K562 (cell line): ENCODE measurements around the gene ANTKMT.

Experiments used
- BRCA1 ChIP-seq, 2 experiments: fragments of 450-650 bp in 1 of 2; sonication (generic) in 1 of 2; formaldehyde crosslinking in 1 of 2; IDR thresholded peaks; 2 replicates each; pipeline versions ENCODE4 v1.5.0 to v1.6.1; 2017 to 2020; ENCODE audit warnings: mild to moderate bottlenecking in 1 of 2, missing genetic modification reagents in 1 of 2
- CEBPB ChIP-seq: fragments of 450-650 bp; IDR thresholded peaks from 2 replicates; pipeline ENCODE4 v1.6.1; 2016; ENCODE audit warnings: missing genetic modification characterization, missing compliant biosample characterization
- L3MBTL2 ChIP-seq: fragments of 450-650 bp; IDR thresholded peaks from 2 replicates; pipeline ENCODE4 v1.6.1; 2016; ENCODE audit warnings: mild to moderate bottlenecking, moderate library complexity
- NFYB ChIP-seq: IDR thresholded peaks from 2 replicates; pipeline ENCODE4 v1.6.1; 2011; ENCODE audit warnings: mild to moderate bottlenecking, moderate library complexity; ENCODE audit not compliant: insufficient read length; ENCODE audit errors: extremely low read depth
- POLR2A ChIP-seq: fragments of 450-650 bp; conservative IDR thresholded peaks from 2 replicates; pipeline ENCODE4 v1.6.1; 2016
- POLR2AphosphoS5 ChIP-seq: IDR thresholded peaks from 2 replicates; pipeline ENCODE4 v1.6.1; 2011; ENCODE audit warnings: mild to moderate bottlenecking, low read depth, low read length, moderate library complexity; ENCODE audit not compliant: control insufficient read depth, insufficient read depth
- POLR3A ChIP-seq: IDR thresholded peaks from 2 replicates; pipeline ENCODE4 v1.6.1; 2011; ENCODE audit warnings: borderline replicate concordance, mild to moderate bottlenecking, moderate library complexity; ENCODE audit not compliant: insufficient read length, insufficient read depth; ENCODE audit errors: extremely low read depth
- RCOR1 ChIP-seq, 2 experiments: IDR thresholded peaks; 2 replicates each; pipeline ENCODE4 v1.6.1; 2012; ENCODE audit warnings: low read depth in 2 of 2, low read length in 2 of 2, borderline replicate concordance in 1 of 2, improper control_type of control experiment in 1 of 2
- REST ChIP-seq, 2 experiments: fragments of 450-650 bp; formaldehyde crosslinking in 1 of 2; IDR thresholded peaks; 2 replicates each; pipeline versions ENCODE4 v1.4.0 to v1.6.1; 2014 to 2020; ENCODE audit warnings: mild to moderate bottlenecking in 2 of 2, borderline replicate concordance in 1 of 2, low read depth in 1 of 2
- ZBTB33 ChIP-seq: sonication (generic); formaldehyde crosslinking; IDR thresholded peaks from 2 replicates; pipeline ENCODE4 v1.8.1; 2023; ENCODE audit warnings: mild to moderate bottlenecking, missing genetic modification reagents
- ZBTB7A ChIP-seq: IDR thresholded peaks from 2 replicates; pipeline ENCODE4 v1.6.1; 2011; ENCODE audit warnings: low read depth, mild to moderate bottlenecking, low read length, moderate library complexity, borderline replicate concordance; ENCODE audit not compliant: control insufficient read depth
- ZNF717 ChIP-seq: fragments of 250-450 bp; sonication (Bioruptor Pico); IDR thresholded peaks from 2 replicates; pipeline ENCODE4 v1.5.0; 2021
- TF ChIP-seq, protein P1 (sequence below): sonication (generic); formaldehyde crosslinking; IDR thresholded peaks from 2 replicates; pipeline ENCODE4 v1.8.1; 2022; ENCODE audit warnings: missing genetic modification reagents

GRCh38 chr16:692356-693108 lies 28.4 kb upstream of the ANTKMT start:
- TF ChIP-seq POLR3A (no peak), NFYB (no peak), L3MBTL2 (no peak), BRCA1 (IDR thresholded peaks at IDR 0.05) (no peak), BRCA1 (CRISPR knock-in tag; IDR thresholded peaks at IDR 0.05) (no peak), ZBTB7A (peak; percentile 45; the same call in 1 of the 2 replicates), ZBTB33 (no peak), ZNF717 (CRISPR knock-in tag) (no peak), POLR2A (no peak), POLR2AphosphoS5 (no peak), CEBPB (no peak), RCOR1 (IDR thresholded peaks at IDR 0.05; ENCODE audit: borderline replicate concordance in 1 of 2, low read depth in 2 of 2, low read length in 2 of 2) (no peak), REST (IDR thresholded peaks at IDR 0.05; ENCODE audit: borderline replicate concordance) (no peak), REST (CRISPR knock-in tag; IDR thresholded peaks at IDR 0.05; ENCODE audit: low read depth) (no peak)
- TF ChIP-seq, protein P1, sequence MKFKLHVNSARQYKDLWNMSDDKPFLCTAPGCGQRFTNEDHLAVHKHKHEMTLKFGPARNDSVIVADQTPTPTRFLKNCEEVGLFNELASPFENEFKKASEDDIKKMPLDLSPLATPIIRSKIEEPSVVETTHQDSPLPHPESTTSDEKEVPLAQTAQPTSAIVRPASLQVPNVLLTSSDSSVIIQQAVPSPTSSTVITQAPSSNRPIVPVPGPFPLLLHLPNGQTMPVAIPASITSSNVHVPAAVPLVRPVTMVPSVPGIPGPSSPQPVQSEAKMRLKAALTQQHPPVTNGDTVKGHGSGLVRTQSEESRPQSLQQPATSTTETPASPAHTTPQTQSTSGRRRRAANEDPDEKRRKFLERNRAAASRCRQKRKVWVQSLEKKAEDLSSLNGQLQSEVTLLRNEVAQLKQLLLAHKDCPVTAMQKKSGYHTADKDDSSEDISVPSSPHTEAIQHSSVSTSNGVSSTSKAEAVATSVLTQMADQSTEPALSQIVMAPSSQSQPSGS (CRISPR knock-in tag): no peak
